Measurements from ENCODE around the gene DNAJB12. TPM values are rescaled to one million over a fixed set of nuclear protein-coding genes. Genes with fewer than 3 reads are reported as not detected.

The DNAJB12 gene
- total and polyA plus RNA-seq, 10 of the 15 experiments (the other 5 are each of a cell fraction or from before 2014, with no cell fraction given), result 4.6 to 31.6 (median 18.8) TPM

- TF ChIP-seq, protein P1, sequence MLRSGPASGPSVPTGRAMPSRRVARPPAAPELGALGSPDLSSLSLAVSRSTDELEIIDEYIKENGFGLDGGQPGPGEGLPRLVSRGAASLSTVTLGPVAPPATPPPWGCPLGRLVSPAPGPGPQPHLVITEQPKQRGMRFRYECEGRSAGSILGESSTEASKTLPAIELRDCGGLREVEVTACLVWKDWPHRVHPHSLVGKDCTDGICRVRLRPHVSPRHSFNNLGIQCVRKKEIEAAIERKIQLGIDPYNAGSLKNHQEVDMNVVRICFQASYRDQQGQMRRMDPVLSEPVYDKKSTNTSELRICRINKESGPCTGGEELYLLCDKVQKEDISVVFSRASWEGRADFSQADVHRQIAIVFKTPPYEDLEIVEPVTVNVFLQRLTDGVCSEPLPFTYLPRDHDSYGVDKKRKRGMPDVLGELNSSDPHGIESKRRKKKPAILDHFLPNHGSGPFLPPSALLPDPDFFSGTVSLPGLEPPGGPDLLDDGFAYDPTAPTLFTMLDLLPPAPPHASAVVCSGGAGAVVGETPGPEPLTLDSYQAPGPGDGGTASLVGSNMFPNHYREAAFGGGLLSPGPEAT (IDR thresholded peaks at IDR 0.05; ENCODE audit: low read depth), result peak; percentile 88
- TF ChIP-seq BHLHE40 (IDR thresholded peaks at IDR 0.05; ENCODE audit: borderline replicate concordance in 1 of 2, low read depth in 2 of 2, low read length in 1 of 2) (peak; percentile 85 to 88), NR2F1 (conservative IDR thresholded peaks at IDR 0.05) (peak; percentile 100), TBL1XR1 (IDR thresholded peaks at IDR 0.05; ENCODE audit: low read depth, low read length) (peak; percentile 95), ZBTB4 (CRISPR knock-in tag; IDR thresholded peaks at IDR 0.05) (no peak), NKRF (conservative IDR thresholded peaks at IDR 0.05) (no peak), POLR2AphosphoS2 (IDR thresholded peaks at IDR 0.05; ENCODE audit: low read depth, low read length) (no peak), SMARCA5 (IDR thresholded peaks at IDR 0.05) (peak; percentile 95), ATF7 (IDR thresholded peaks at IDR 0.05; ENCODE audit: low read depth) (peak; percentile 86), MEF2A (IDR thresholded peaks at IDR 0.05; ENCODE audit: insufficient read depth, low read depth, low read length) (no peak), HDGF (IDR thresholded peaks at IDR 0.05) (peak; percentile 76), FOXM1 (IDR thresholded peaks at IDR 0.05; ENCODE audit: low read depth, low read length) (no peak), POLR2A (IDR thresholded peaks at IDR 0.05; ENCODE audit: low read depth, low read length) (peak; percentile 69; the same call in 1 of the 2 replicates), CUX1 (IDR thresholded peaks at IDR 0.05; ENCODE audit: insufficient replicate concordance, low read depth, low read length) (peak; percentile 38), RAD21 (IDR thresholded peaks at IDR 0.05; ENCODE audit: insufficient read depth, low read depth, low read length) (no peak), KDM1A (IDR thresholded peaks at IDR 0.05; ENCODE audit: borderline replicate concordance) (no peak)
- TF ChIP-seq, protein P2, sequence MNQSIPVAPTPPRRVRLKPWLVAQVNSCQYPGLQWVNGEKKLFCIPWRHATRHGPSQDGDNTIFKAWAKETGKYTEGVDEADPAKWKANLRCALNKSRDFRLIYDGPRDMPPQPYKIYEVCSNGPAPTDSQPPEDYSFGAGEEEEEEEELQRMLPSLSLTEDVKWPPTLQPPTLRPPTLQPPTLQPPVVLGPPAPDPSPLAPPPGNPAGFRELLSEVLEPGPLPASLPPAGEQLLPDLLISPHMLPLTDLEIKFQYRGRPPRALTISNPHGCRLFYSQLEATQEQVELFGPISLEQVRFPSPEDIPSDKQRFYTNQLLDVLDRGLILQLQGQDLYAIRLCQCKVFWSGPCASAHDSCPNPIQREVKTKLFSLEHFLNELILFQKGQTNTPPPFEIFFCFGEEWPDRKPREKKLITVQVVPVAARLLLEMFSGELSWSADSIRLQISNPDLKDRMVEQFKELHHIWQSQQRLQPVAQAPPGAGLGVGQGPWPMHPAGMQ (IDR thresholded peaks at IDR 0.05; ENCODE audit: borderline replicate concordance), result no peak; the same call in 1 of the 2 replicates
These were observed 19.8 kb downstream of the DNAJB12 start (continued) for GRCh38 chr10:72334825-72335393.

All from GM12878 (cell line).